Loucy (cell line): ENCODE measurements around the gene IPO9.

Experiments used
- CTCF ChIP-seq: fragments of 200-600 bp; sonication (generic); conservative IDR thresholded peaks from 2 replicates; pipeline ENCODE4 v1.5.1; 2014; ENCODE audit warnings: mild to moderate bottlenecking, antibody characterized with exemption, low read length
- EZH2phosphoT487 ChIP-seq: fragments of 200-600 bp; IDR thresholded peaks from 2 replicates; pipeline ENCODE4 v1.6.1; 2018; ENCODE audit warnings: antibody characterized with exemption, mild to moderate bottlenecking, moderate library complexity, borderline replicate concordance

- TF ChIP-seq CTCF: no peak
- TF ChIP-seq EZH2phosphoT487: no peak
Measured at GRCh38 chr1:201884425-201884824, 55.5 kb downstream of the IPO9 start.
